B cell (primary cell): ENCODE results near the gene SCGN. TPM values are rescaled to one million over a fixed set of nuclear protein-coding genes. Genes with fewer than 3 reads are reported as not detected.

ENCODE experiments used
- ATAC-seq: fragments of 200-7000 bp; cut with Tn5 transposase; one replicate; pipeline ENCODE4 v1.10.0; 2021; ENCODE audit warnings: low read depth, mild to moderate bottlenecking, moderate number of reproducible peaks, moderate library complexity
- CTCF ChIA-PET: fragments of 350-600 bp; sonication (Branson Sonifier 250); formaldehyde crosslinking; loops from one replicate; lab custom pipeline; 2021; ENCODE audit warnings: antibody characterized with exemption, inconsistent platforms; lab: Charles Lee
- POLR2A ChIA-PET: fragments of 350-600 bp; sonication (Branson Sonifier 250); formaldehyde crosslinking; loops from one replicate; lab custom pipeline; 2021; ENCODE audit warnings: antibody characterized with exemption; lab: Charles Lee
- DNase-seq: peaks from one replicate; pipeline ENCODE4 v3.0.0; 2013
- H2AFZ ChIP-seq: 2 replicates; pipeline ENCODE4 v1.6.1; 2012; ENCODE audit warnings: mild to moderate bottlenecking, low read depth, low read length; ENCODE audit not compliant: insufficient read depth, poor library complexity, severe bottlenecking
- H3K27ac ChIP-seq, 2 donors: 1 replicate in 1 of 2; 2 replicates in 1 of 2; pipeline ENCODE4 v1.5.1; 2012 to 2013; ENCODE audit warnings: low read length in 2 of 2, mild to moderate bottlenecking in 2 of 2, moderate library complexity in 1 of 2
- H3K27me3 ChIP-seq, 4 experiments: fragments of 200-600 bp in 1 of 4; sonication (generic) in 1 of 4; replicated peaks in 1 of 4; 1 replicate in 2 of 4; 2 replicates in 2 of 4; pipeline versions ENCODE4 v1.6.1 to v1.7.0; 2013 to 2016; ENCODE audit warnings: low read length in 3 of 4, mild to moderate bottlenecking in 2 of 4, mixed read lengths in 1 of 4, moderate library complexity in 1 of 4; ENCODE audit not compliant: insufficient read depth in 4 of 4, control insufficient read depth in 3 of 4; ENCODE audit errors: control extremely low read depth in 1 of 4
- H3K36me3 ChIP-seq, 2 experiments: replicated peaks in 1 of 2; 1 replicate in 1 of 2; 2 replicates in 1 of 2; pipeline versions ENCODE4 v1.6.1 to v1.7.1; 2013; ENCODE audit warnings: low read length in 1 of 2; ENCODE audit not compliant: insufficient read depth in 2 of 2, control insufficient read depth in 1 of 2; ENCODE audit errors: control extremely low read depth in 1 of 2, extremely low read depth in 1 of 2
- H3K4me1 ChIP-seq, 2 donors: fragments of 200-600 bp in 1 of 2; sonication (generic) in 1 of 2; 1 replicate in 1 of 2; 2 replicates in 1 of 2; pipeline versions ENCODE4 v1.5.1 to v1.6.1; 2013 to 2017; ENCODE audit warnings: low read length in 2 of 2; ENCODE audit not compliant: control insufficient read depth in 2 of 2, insufficient read depth in 2 of 2
- H3K4me2 ChIP-seq: replicated peaks from 2 replicates; pipeline ENCODE3; 2012; ENCODE audit warnings: mild to moderate bottlenecking, low read depth, low read length; ENCODE audit not compliant: poor library complexity, severe bottlenecking
- H3K4me3 ChIP-seq, 5 experiments: fragments of 200-600 bp in 1 of 5; sonication (generic) in 1 of 5; 1 replicate in 3 of 5; 2 replicates in 2 of 5; pipeline versions ENCODE4 v1.5.1 to v1.7.0; 2011 to 2016; ENCODE audit warnings: low read length in 4 of 5, mild to moderate bottlenecking in 4 of 5, low read depth in 2 of 5, control low read depth in 1 of 5, moderate library complexity in 1 of 5; ENCODE audit not compliant: insufficient read depth in 1 of 5; ENCODE audit errors: control extremely low read depth in 1 of 5, extremely low read depth in 1 of 5
- H3K79me2 ChIP-seq: fragments of 200-600 bp; sonication (generic); one replicate; pipeline ENCODE4 v1.6.0; 2016; ENCODE audit warnings: low read length; ENCODE audit not compliant: control insufficient read depth, insufficient read depth
- H3K9ac ChIP-seq: fragments of 200-600 bp; sonication (generic); 2 replicates; pipeline ENCODE4 v1.6.1; 2017; ENCODE audit warnings: mild to moderate bottlenecking, low read length, moderate library complexity
- H3K9me3 ChIP-seq, 3 donors: one replicate each; pipeline versions ENCODE4 v1.6.1 to v1.7.1; 2013; ENCODE audit warnings: low read length in 2 of 3; ENCODE audit not compliant: control insufficient read depth in 2 of 3, insufficient read depth in 1 of 3; ENCODE audit errors: control extremely low read depth in 1 of 3
- H4K20me1 ChIP-seq: 2 replicates; pipeline ENCODE4 v1.6.0; 2012; ENCODE audit warnings: mild to moderate bottlenecking, low read length; ENCODE audit not compliant: insufficient read depth, control insufficient read depth, poor library complexity, severe bottlenecking
- H3K27ac Mint-ChIP-seq: one replicate; pipeline ENCODE4 v1.8.0; 2021; ENCODE audit warnings: mixed read lengths
- H3K27me3 Mint-ChIP-seq: one replicate; pipeline ENCODE4 v1.8.0; 2021; ENCODE audit warnings: mixed read lengths
- H3K4me1 Mint-ChIP-seq: one replicate; pipeline ENCODE4 v1.8.0; 2021; ENCODE audit warnings: mixed read lengths
- H3K4me3 Mint-ChIP-seq: one replicate; pipeline ENCODE4 v1.8.0; 2021; ENCODE audit warnings: mixed read lengths
- H3K9me3 Mint-ChIP-seq: one replicate; pipeline ENCODE4 v1.8.0; 2022; ENCODE audit warnings: mixed read lengths; ENCODE audit not compliant: insufficient read depth
- CTCF ChIP-seq: fragments of 200-600 bp; IDR thresholded peaks from one replicate; pipeline ENCODE4 v1.8.0; 2022; ENCODE audit warnings: antibody characterized with exemption, mild to moderate bottlenecking
- EZH2 ChIP-seq: IDR thresholded peaks from 2 replicates; pipeline ENCODE4 v1.6.1; 2012; ENCODE audit warnings: borderline replicate concordance, low read depth, mild to moderate bottlenecking, moderate library complexity, low read length; ENCODE audit not compliant: insufficient read depth, poor library complexity, severe bottlenecking
- WGBS: methylation state at CpG from one replicate; pipeline ENCODE4 v1.1.5; 2013; ENCODE audit warnings: missing lambda C conversion rate; ENCODE audit not compliant: insufficient coverage; 5-methylcytosine and 5-hydroxymethylcytosine counted together
- intact Hi-C: fragments of 100-400 bp; cut with micrococcal nuclease; formaldehyde crosslinking; loops from one replicate; pipeline ENCODE4 v1.10.0; 2022
- polyA plus RNA-seq: library from polyadenylated mRNA; depleted of rRNA; stranded (reverse); fragments of >200 nt; gene quantifications from 2 replicates; pipeline ENCODE4 v1.2.3, GENCODE V29; 2012
- total RNA-seq, 2 donors: library from RNA; stranded (reverse); fragments of 120-200 nt in 1 of 2; gene quantifications; 1 replicate in 1 of 2; 2 replicates in 1 of 2; pipeline versions ENCODE4 v1.2.3 to v1.2.4, GENCODE V29; 2013 to 2022

The SCGN gene
- total and polyA plus RNA-seq, 2 donors (not counting 1 experiment from before 2014, with no cell fraction given): not detected

- H3K4me3 ChIP-seq: no peak overlapping the region
- Mint-ChIP-seq H3K27me3 (peaks cover 74% of the 10 kb centered on the region), H3K27ac (no peak overlapping the region), H3K9me3 (peaks cover 2% of the 10 kb centered on the region), H3K4me1 (no peaks in the 10 kb centered on the region), H3K4me3 (no peak overlapping the region)
- peaks cover 0 to 28% (median 11%) of the 10 kb centered on the region in 4 experiments for H3K27me3 ChIP-seq
- peaks cover 0 to 5% (median 0%) of the 10 kb centered on the region in 3 donors for H3K9me3 ChIP-seq
- no peak for ATAC-seq
- no peak overlapping the region for H2AFZ ChIP-seq
- H3K79me2 ChIP-seq: no peaks in the 10 kb centered on the region
- intact Hi-C loops: no loop called here
- CTCF ChIA-PET: no interaction called here
- no peak overlapping the region for H3K27ac ChIP-seq
- no peaks in the 10 kb centered on the region for H4K20me1 ChIP-seq
- POLR2A ChIA-PET: no interaction called here
- no peaks in the 10 kb centered on the region for H3K36me3 ChIP-seq
- no peak overlapping the region for H3K9ac ChIP-seq
- DNase-seq: no peak
- H3K4me2 ChIP-seq: no peak overlapping the region
- TF ChIP-seq EZH2 (no peak), CTCF (no peak)
- H3K4me1 ChIP-seq: no peaks in the 10 kb centered on the region
- 100% methylated on average over 1 of the region's 3 CpGs for WGBS
These were observed 9.2 kb upstream of the SCGN start for GRCh38 chr6:25642667-25643328.

GRCh38 chr6:25645916-25646315 lies 6.1 kb upstream of the SCGN start:
- peaks cover 0 to 43% (median 8%) of the 10 kb centered on the region in 4 experiments for H3K27me3 ChIP-seq

More at GRCh38 chr6:25645916-25646315, 6.1 kb upstream of the SCGN start:
- CTCF ChIA-PET: no interaction called here
- POLR2A ChIA-PET: no interaction called here
- Mint-ChIP-seq H3K27ac (no peak overlapping the region), H3K27me3 (peaks cover 71% of the 10 kb centered on the region), H3K9me3 (no peaks in the 10 kb centered on the region), H3K4me1 (no peaks in the 10 kb centered on the region), H3K4me3 (no peak overlapping the region)
- Histone ChIP-seq H2AFZ (no peak overlapping the region), H3K27ac (no peak overlapping the region), H3K79me2 (no peaks in the 10 kb centered on the region), H3K4me3 (no peak overlapping the region), H3K36me3 (no peaks in the 10 kb centered on the region), H4K20me1 (no peaks in the 10 kb centered on the region), H3K9me3 (peaks cover 0 to 5% (median 0%) of the 10 kb centered on the region in 3 donors), H3K4me2 (no peak overlapping the region), H3K9ac (no peak overlapping the region), H3K4me1 (no peaks in the 10 kb centered on the region)
- ATAC-seq: no peak
- no peak for DNase-seq
- intact Hi-C loops: no loop called here
- TF ChIP-seq EZH2: no peak
- TF ChIP-seq CTCF: no peak
- 100% methylated on average over 1 of the region's 4 CpGs for WGBS
